IPS DF 4.7 (cell line): Measurements from ENCODE around the gene PDX1.

Experiments used
- DNase-seq: peaks from one replicate; pipeline ENCODE4 v3.0.0-alpha.2; 2013; ENCODE audit warnings: low spot score; ENCODE audit errors: extremely low read depth

PDX1 gene

DNA sequence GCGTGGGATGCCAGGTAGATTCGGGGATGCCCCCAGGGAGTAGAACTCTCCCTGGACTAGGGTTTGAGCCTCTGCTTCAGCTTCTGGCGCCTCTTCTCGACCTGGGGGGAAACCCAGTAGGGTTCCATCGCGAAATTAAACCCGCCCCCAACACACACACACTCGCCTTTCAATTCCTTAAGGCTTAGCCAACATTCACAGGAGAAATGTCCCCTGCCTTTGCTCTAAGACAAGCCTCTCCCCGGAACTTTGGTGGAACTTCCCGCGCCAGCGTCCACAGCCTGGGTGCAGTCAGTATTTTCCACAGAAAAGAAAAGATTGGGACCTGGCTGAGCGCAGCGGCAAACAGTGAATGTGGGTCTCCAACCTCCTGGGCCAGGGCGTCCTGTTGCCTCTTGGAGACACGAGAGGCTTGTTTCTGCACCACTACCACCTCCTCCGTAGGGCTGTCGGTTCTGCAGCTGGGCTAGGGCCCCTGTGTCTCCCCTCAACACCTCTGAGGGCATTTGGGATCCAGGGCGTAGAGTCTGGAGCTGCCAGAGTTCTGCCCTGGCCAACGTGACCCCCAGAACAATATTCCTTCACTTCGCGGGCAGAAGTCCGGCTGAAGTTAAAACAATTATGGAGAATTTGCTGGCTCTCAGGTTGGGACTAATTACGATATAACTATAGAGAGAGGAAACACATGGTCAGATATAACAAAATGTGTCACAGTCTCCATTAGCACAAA, 3.2 kb downstream of the PDX1 start:
- DNase-seq: no peak

DNA sequence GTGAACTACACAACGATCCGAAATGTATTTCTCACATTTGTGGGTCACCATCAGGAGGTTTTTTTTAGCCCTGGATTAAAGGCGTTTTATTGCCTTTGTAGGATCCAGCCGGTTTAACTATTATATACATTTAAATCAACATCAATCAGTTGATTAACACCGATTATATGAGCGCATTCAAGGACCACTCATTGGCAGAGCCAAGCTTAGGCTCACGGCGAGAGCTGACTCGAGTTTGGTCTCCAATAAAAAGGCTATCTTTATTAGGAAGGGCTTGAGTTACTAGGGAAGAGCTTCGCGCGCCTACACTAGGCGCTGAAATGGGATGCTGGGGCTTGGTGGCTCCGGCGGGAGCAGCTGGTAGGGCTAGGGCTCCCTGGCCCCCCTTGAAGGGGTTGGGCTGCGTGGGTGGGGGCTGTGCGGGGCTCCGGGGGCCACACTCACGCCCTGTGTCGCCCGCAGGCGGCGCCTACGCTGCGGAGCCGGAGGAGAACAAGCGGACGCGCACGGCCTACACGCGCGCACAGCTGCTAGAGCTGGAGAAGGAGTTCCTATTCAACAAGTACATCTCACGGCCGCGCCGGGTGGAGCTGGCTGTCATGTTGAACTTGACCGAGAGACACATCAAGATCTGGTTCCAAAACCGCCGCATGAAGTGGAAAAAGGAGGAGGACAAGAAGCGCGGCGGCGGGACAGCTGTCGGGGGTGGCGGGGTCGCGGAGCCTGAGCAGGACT, 4.2 kb downstream of the PDX1 start:
- no peak for DNase-seq

DNA sequence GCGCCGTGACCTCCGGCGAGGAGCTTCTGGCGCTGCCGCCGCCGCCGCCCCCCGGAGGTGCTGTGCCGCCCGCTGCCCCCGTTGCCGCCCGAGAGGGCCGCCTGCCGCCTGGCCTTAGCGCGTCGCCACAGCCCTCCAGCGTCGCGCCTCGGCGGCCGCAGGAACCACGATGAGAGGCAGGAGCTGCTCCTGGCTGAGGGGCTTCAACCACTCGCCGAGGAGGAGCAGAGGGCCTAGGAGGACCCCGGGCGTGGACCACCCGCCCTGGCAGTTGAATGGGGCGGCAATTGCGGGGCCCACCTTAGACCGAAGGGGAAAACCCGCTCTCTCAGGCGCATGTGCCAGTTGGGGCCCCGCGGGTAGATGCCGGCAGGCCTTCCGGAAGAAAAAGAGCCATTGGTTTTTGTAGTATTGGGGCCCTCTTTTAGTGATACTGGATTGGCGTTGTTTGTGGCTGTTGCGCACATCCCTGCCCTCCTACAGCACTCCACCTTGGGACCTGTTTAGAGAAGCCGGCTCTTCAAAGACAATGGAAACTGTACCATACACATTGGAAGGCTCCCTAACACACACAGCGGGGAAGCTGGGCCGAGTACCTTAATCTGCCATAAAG, 4.8 kb downstream of the PDX1 start:
- DNase-seq: no peak

- no peak for DNase-seq
These were observed 5.6 kb downstream of the PDX1 start for GRCh38 chr13:27925220-27925991.

- DNase-seq: no peak
These were observed 7.0 kb downstream of the PDX1 start for GRCh38 chr13:27926644-27927434.

DNA sequence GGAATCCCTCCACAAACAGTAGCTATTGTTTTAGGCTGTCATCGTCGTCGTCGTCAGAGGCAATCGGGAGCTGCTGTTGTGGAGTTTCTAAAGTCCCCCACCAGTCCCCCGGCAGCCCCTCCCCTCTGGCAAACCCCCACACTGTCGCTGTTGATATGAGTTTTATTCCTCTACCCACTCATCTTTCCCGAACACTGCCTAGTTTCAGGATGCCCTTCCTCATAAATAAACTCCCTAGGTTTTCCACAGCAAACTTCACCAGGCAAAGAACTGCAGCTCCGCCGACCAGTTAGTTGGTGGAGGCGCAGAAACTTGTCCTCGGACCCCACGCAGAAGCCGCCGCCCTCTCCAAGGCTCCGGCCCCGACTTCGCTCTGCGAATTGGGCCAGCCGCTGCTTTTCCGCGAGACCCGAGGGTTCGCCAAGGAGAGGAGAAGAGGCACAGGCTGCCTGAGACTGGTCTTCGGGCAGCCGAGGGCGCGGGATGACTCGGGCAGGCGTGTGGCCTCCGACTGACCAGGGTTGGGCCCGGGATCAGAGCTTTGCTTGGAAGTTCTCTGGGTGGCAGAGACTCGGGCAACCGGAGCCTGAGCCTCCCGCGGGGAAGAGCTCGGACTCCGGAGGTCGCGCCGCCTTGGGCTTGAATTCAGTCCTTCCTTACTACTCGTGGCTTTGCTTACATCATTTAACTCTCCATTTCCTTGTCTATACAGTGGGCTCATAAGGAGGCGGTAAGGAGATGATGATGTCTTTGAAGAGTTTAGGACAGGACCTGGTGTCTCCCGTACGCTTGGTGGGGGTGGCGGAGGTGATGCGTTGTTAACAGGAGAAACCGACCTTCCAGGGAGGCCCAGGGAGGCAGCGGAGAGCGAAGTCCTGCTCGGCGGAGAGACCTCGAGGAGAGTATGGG, 7.9 kb downstream of the PDX1 start:
- DNase-seq: no peak

DNA sequence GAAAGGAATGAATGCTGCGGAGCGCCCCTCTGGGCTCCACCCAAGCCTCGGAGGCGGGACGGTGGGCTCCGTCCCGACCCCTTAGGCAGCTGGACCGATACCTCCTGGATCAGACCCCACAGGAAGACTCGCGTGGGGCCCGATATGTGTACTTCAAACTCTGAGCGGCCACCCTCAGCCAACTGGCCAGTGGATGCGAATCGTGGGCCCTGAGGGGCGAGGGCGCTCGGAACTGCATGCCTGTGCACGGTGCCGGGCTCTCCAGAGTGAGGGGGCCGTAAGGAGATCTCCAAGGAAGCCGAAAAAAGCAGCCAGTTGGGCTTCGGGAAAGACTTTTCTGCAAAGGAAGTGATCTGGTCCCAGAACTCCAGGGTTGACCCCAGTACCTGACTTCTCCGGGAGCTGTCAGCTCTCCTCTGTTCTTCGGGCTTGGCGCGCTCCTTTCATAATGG, 8.6 kb downstream of the PDX1 start:
- no peak for DNase-seq

DNA sequence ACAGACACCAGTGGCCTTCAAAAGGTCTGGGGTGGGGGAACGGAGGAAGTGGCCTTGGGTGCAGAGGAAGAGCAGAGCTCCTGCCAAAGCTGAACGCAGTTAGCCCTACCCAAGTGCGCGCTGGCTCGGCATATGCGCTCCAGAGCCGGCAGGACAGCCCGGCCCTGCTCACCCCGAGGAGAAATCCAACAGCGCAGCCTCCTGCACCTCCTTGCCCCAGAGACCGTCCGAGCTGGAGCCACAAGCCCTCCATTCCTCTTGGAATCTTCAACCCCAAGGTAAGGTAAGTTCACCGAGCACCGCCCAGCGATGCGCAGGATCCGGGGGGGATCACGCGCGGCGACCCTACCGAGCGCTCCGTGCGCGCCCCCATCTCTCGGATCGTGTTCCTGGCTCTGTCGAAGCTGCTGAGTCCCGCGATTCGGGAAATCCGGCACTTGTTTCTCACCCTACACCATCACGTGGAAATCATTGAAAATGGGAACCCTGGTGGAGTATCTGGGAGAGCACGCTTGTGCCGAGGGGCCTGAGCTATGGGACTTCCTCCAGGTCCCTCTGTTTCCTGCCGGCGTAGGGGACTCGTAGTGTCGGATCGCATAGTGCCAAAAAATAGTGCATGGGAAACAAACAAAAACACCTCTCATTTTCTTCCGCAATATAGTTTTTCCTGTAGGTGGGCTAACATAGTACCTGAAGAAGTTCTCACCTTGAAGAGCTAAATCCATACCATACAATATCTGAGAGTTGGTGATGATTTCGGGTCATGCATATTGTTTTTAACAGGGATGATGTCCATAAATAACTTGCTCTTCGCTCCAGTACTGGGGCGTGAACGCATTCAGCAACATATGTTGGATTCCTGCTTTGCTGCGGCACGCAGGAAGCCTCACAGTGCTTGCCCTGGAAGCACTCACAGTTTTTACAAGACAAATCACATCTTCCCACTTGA, 9.3 kb downstream of the PDX1 start:
- no peak for DNase-seq

DNA sequence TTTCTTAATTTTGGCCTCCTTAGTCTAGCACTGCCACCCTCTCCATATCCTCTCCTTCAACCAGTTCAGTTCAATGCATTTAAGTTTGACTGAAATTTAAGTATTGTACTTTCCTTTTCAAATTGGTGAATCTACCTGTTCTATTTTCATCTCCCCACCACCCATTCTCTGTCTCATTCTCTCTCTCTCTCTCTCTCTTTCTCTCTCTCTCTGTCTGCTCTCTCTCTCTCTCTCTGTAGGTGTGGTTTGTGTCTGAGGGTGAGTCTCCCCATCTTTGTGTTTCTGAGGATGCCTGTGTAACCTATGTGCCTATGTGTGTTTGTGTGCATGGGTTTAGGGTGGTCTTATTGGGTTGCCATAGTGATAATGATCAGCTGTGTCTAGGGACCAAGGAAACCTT, 10.1 kb downstream of the PDX1 start:
- no peak for DNase-seq

- DNase-seq: no peak
These were observed 13.3 kb downstream of the PDX1 start for GRCh38 chr13:27933118-27933517.

GRCh38 chr13:27933580-27934328, 14.0 kb downstream of the PDX1 start:
- no peak for DNase-seq

DNA sequence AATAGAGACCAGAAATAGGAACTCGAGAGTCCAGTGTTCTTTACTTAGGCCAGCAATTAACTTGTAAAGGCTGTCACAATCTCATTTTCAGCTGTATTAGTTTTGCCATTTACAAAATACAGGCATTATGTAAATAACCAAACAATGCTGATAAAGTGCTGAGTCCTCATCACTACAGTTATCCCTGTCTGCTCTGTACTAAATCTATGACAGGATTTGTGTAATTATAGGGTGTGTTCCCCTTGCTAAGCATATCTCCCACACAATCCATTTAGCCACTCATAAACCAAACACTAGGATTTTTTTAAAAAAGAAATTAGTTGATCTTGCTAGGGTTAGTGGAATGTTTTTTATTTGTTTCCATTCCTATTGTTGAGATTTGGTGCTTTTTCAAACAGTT, 23.2 kb downstream of the PDX1 start:
- DNase-seq: no peak

GRCh38 chr13:27952876-27953675, 33.3 kb downstream of the PDX1 start:
- DNase-seq: no peak

DNA sequence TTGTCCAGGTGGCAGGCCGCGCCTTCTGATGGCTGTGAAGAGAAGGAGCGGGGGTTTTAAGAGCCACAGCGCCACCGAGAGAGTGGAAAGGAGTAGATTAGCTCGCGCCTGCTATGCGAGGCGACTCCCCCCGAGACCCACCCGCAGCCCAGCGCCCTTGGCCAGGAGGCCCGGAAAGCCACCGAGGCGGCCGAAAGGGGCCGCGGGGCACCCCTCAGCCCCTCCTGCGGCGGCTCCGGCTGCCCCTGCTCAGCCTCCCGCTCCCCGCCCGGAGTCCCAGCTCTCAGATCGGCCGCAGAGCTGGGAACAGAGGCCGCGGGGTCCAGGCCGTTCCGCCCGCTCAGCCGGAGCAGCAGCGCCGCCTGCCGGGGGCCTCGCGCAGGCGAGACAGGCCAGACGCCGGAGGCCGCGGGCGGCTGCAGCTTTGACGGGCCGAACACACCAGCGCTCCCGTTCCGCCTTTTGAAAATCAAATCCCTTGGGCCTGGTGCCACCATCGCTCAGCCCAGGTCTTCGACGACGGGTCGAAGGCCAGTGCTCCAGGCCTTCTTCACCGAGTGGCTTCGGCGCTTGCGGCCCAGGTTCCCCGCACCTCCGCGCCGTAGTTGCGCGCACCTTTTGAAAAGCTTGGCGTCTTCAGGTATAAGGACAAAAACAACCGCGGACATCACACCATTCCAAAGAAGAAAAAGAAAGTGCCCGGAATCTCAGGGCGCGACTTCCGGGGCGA, 34.0 kb downstream of the PDX1 start:
- DNase-seq: no peak

DNA sequence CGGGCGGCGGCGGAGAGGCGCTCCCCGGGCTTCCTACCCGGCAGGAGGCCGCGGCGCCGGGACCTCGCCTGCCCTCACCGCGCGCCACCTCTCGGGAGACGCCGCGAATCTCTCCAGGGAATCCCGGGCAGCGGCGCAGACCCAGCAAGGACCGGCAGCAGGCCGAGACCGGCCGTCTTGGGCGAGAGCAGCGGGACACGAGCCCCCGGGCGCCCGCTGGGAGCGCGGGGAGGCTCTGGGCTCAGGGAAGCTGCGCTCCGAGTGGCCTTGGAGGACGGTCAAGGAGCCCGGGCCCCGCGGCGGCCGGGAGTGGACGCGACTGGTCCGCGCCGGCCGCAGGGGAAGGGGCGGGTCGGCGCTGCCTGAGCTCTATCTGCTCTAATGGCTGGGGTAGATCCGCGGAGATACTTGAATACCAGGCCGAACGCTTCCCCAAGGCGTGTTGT, 34.6 kb downstream of the PDX1 start:
- DNase-seq: no peak

DNA sequence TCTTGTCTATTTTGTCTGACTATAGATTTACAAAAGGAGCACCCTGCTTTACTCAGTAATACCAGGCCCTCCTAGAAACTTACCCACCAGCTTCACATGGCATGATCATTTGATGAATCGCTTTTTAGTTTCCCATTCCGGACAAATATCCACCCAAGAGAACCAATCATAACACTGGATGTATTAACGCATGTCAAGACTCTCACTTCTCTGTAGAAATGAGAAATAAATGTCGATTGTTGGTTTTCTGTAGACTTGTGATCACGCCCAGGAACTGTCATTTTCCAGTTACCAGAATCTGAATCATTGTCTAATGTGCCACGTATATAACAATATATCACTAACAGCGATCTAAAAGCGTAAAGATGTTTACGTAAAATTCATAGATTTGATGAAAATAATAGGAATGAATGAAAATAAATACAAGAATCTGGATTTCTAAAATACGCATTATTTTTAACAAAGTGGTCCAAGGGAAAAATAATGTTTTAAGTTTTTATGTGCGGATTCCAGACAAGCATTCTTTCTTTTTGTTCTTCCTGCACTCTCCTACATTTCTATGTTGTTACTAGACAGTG, 35.3 kb downstream of the PDX1 start:
- no peak for DNase-seq
